BE2C (cell line): Measurements from ENCODE around the gene ATP8B3.

Experiments
- DNase-seq: peaks from one replicate; pipeline ENCODE4 v3.0.0-alpha.2; 2020
- H3K27me3 ChIP-seq: fragments of 250-450 bp; sonication (Bioruptor Pico); 2 replicates; pipeline ENCODE4 v1.5.1; 2020; ENCODE audit warnings: mild to moderate bottlenecking
- H3K36me3 ChIP-seq: fragments of 250-450 bp; sonication (Bioruptor Pico); 2 replicates; pipeline ENCODE4 v1.5.1; 2020; ENCODE audit warnings: mild to moderate bottlenecking
- H3K4me1 ChIP-seq: fragments of 250-450 bp; sonication (Bioruptor Pico); 2 replicates; pipeline ENCODE4 v1.5.1; 2020
- H3K4me3 ChIP-seq: 2 replicates; pipeline ENCODE4 v1.5.1; 2011; ENCODE audit warnings: low read depth, low read length
- H3K9me3 ChIP-seq: fragments of 250-450 bp; sonication (Bioruptor Pico); 2 replicates; pipeline ENCODE4 v1.5.1; 2020
- CTCF ChIP-seq: IDR thresholded peaks from 2 replicates; pipeline ENCODE4 v1.5.1; 2012; ENCODE audit warnings: mild to moderate bottlenecking, low read depth, low read length

ATP8B3 gene

GRCh38 chr19:1744133-1744665 lies 67.9 kb downstream of the ATP8B3 start:
- H3K27me3 ChIP-seq: peaks cover 81% of the 10 kb centered on the region
- DNase-seq: no peak

GRCh38 chr19:1742989-1743696 lies 68.9 kb downstream of the ATP8B3 start:
- Histone ChIP-seq H3K9me3 (no peaks in the 10 kb centered on the region), H3K27me3 (peaks cover 81% of the 10 kb centered on the region), H3K4me1 (no peaks in the 10 kb centered on the region), H3K36me3 (no peaks in the 10 kb centered on the region), H3K4me3 (no peak overlapping the region)
- TF ChIP-seq CTCF: no peak
- DNase-seq: no peak

More at GRCh38 chr19:1744133-1744665, 67.9 kb downstream of the ATP8B3 start:
- H3K4me3 ChIP-seq: no peak overlapping the region
- TF ChIP-seq CTCF: no peak
- H3K9me3 ChIP-seq: no peaks in the 10 kb centered on the region
- no peaks in the 10 kb centered on the region for H3K36me3 ChIP-seq
- H3K4me1 ChIP-seq: no peaks in the 10 kb centered on the region

- no peak for TF ChIP-seq CTCF
- DNase-seq: no peak
- no peak overlapping the region for H3K4me3 ChIP-seq
- peaks cover 88% of the 10 kb centered on the region for H3K27me3 ChIP-seq
- H3K9me3 ChIP-seq: no peaks in the 10 kb centered on the region; the same call in 1 of the 2 replicates
- no peaks in the 10 kb centered on the region for H3K4me1 ChIP-seq
- no peaks in the 10 kb centered on the region for H3K36me3 ChIP-seq
Observed at GRCh38 chr19:1739960-1740629, 72.0 kb downstream of the ATP8B3 start.

GRCh38 chr19:1736927-1737326 lies 75.1 kb downstream of the ATP8B3 start:
- H3K9me3 ChIP-seq: no peaks in the 10 kb centered on the region; the same call in 1 of the 2 replicates
- no peak for DNase-seq
- TF ChIP-seq CTCF: no peak
- no peaks in the 10 kb centered on the region for H3K36me3 ChIP-seq
- H3K27me3 ChIP-seq: peaks cover 96% of the 10 kb centered on the region
- H3K4me3 ChIP-seq: no peak overlapping the region
- no peaks in the 10 kb centered on the region for H3K4me1 ChIP-seq

GRCh38 chr19:1736280-1736679 lies 75.8 kb downstream of the ATP8B3 start:
- Histone ChIP-seq H3K4me3 (no peak overlapping the region), H3K4me1 (no peaks in the 10 kb centered on the region), H3K9me3 (no peaks in the 10 kb centered on the region; the same call in 1 of the 2 replicates), H3K27me3 (peaks cover 96% of the 10 kb centered on the region), H3K36me3 (no peaks in the 10 kb centered on the region)
- TF ChIP-seq CTCF: no peak
- no peak for DNase-seq
